ENCODE results near the gene TRAPPC2L. TPM values are rescaled to one million over a fixed set of nuclear protein-coding genes. Genes with fewer than 3 reads are reported as not detected.

The TRAPPC2L gene
- total and polyA plus RNA-seq, 10 donors = 28.9 to 87.5 (median 41.7) TPM

GRCh38 chr16:88834670-88835069 lies 22.3 kb upstream of the TRAPPC2L start:
- Histone ChIP-seq H3K4me3 (no peak overlapping the region), H3K27ac (no peak overlapping the region), H3K27me3 (replicated peaks in 1 of 7) (no peaks in the 10 kb centered on the region), H3K36me3 (peaks cover 0 to 79% (median 26%) of the 10 kb centered on the region in 6 donors), H3K4me1 (peaks cover 0 to 6% (median 4%) of the 10 kb centered on the region in 6 donors), H3K9me3 (no peaks in the 10 kb centered on the region)
- TF ChIP-seq POLR2AphosphoS5 (IDR thresholded peaks at IDR 0.05) = peak in 1 of 3 donors; percentile 8
- no peak for TF ChIP-seq CTCF (IDR thresholded peaks at IDR 0.05 in 8 of 11, conservative IDR thresholded peaks at IDR 0.05 in 3 of 11)
- WGBS, 5 donors = 92 to 96% (median 94%) methylated on average over 9 to 13 of the region's 13 CpGs
- intact Hi-C loops (cut with DNase I; ENCODE audit: low total_unique reads) = no loop called here
- DNase-seq = no peak

- Histone ChIP-seq H3K4me3 (no peak overlapping the region), H3K9me3 (no peaks in the 10 kb centered on the region), H3K36me3 (peaks cover 0 to 79% (median 32%) of the 10 kb centered on the region in 6 donors), H3K27ac (no peak overlapping the region), H3K4me1 (peaks cover 0 to 13% (median 10%) of the 10 kb centered on the region in 6 donors), H3K27me3 (replicated peaks in 1 of 7) (no peaks in the 10 kb centered on the region)
- intact Hi-C loops (cut with DNase I; ENCODE audit: low total_unique reads) = no loop called here
- WGBS, 5 donors = 77 to 90% (median 88%) methylated on average over 4 to 11 of the region's 11 CpGs
- TF ChIP-seq POLR2AphosphoS5 (IDR thresholded peaks at IDR 0.05) (no peak), CTCF (IDR thresholded peaks at IDR 0.05 in 8 of 11, conservative IDR thresholded peaks at IDR 0.05 in 3 of 11) (no peak), POLR2A (IDR thresholded peaks at IDR 0.05) (no peak)
- DNase-seq = no peak
Observed at GRCh38 chr16:88835383-88835782, 21.5 kb upstream of the TRAPPC2L start.

GRCh38 chr16:88835818-88836217 lies 21.1 kb upstream of the TRAPPC2L start:
- Histone ChIP-seq H3K27me3 (replicated peaks in 1 of 7) (no peaks in the 10 kb centered on the region), H3K9me3 (no peaks in the 10 kb centered on the region), H3K4me1 (peaks cover 0 to 16% (median 11%) of the 10 kb centered on the region in 6 donors), H3K4me3 (no peak overlapping the region), H3K27ac (no peak overlapping the region), H3K36me3 (peaks cover 0 to 79% (median 35%) of the 10 kb centered on the region in 6 donors)
- intact Hi-C loops (cut with DNase I; ENCODE audit: low total_unique reads) = no loop called here
- TF ChIP-seq CTCF (IDR thresholded peaks at IDR 0.05 in 8 of 11, conservative IDR thresholded peaks at IDR 0.05 in 3 of 11) (no peak), POLR2AphosphoS5 (IDR thresholded peaks at IDR 0.05) (no peak), POLR2A (IDR thresholded peaks at IDR 0.05) (no peak)
- 81 to 90% (median 90%) methylated on average over 19 to 33 of the region's 33 CpGs for WGBS, 5 donors
- no peak for DNase-seq

GRCh38 chr16:88836791-88837190 lies 20.1 kb upstream of the TRAPPC2L start:
- H3K27ac ChIP-seq = no peak overlapping the region
- TF ChIP-seq CTCF (IDR thresholded peaks at IDR 0.05 in 8 of 11, conservative IDR thresholded peaks at IDR 0.05 in 3 of 11) = no peak
- TF ChIP-seq POLR2AphosphoS5 (IDR thresholded peaks at IDR 0.05) = no peak
- no peak for TF ChIP-seq POLR2A (IDR thresholded peaks at IDR 0.05)
- 84 to 90% (median 90%) methylated on average over 12 to 17 of the region's 17 CpGs for WGBS, 5 donors
- no peaks in the 10 kb centered on the region for H3K27me3 ChIP-seq (replicated peaks in 1 of 7)
- intact Hi-C loops (cut with DNase I; ENCODE audit: low total_unique reads) = no loop called here
- H3K4me1 ChIP-seq = peaks cover 0 to 26% (median 11%) of the 10 kb centered on the region in 6 donors
- peaks cover 0 to 84% (median 38%) of the 10 kb centered on the region in 6 donors for H3K36me3 ChIP-seq
- no peak overlapping the region for H3K4me3 ChIP-seq
- no peak for DNase-seq
- no peaks in the 10 kb centered on the region for H3K9me3 ChIP-seq
